SK-N-SH (cell line): Measurements from ENCODE around the gene GPR68.

Experiments used
- EP300 ChIP-seq, 2 experiments: IDR thresholded peaks; 2 replicates each; pipeline versions ENCODE4 v1.4.0 to v1.6.1; 2012; ENCODE audit warnings: borderline replicate concordance in 1 of 2, low read depth in 1 of 2, low read length in 1 of 2
- EZH2phosphoT487 ChIP-seq: fragments of 200-600 bp; sonication (generic); IDR thresholded peaks from 2 replicates; pipeline ENCODE4 v1.6.1; 2017; ENCODE audit warnings: low read depth, mixed run types, mild to moderate bottlenecking, antibody characterized with exemption, moderate library complexity, borderline replicate concordance
- GABPA ChIP-seq: IDR thresholded peaks from 2 replicates; pipeline ENCODE4 v1.4.0; 2012; ENCODE audit warnings: low read depth, mild to moderate bottlenecking
- MAX ChIP-seq: IDR thresholded peaks from 2 replicates; pipeline ENCODE4 v1.4.0; 2012; ENCODE audit warnings: low read depth
- RFX5 ChIP-seq: IDR thresholded peaks from 2 replicates; pipeline ENCODE4 v1.6.1; 2012; ENCODE audit warnings: mild to moderate bottlenecking, improper control_type of control experiment, low read length
- TAF1 ChIP-seq: IDR thresholded peaks from 2 replicates; pipeline ENCODE4 v1.6.1; 2012; ENCODE audit warnings: low read depth, mild to moderate bottlenecking, low read length, moderate library complexity, borderline replicate concordance
- TEAD4 ChIP-seq: IDR thresholded peaks from 2 replicates; pipeline ENCODE4 v1.4.0; 2012; ENCODE audit warnings: mild to moderate bottlenecking, borderline replicate concordance; ENCODE audit not compliant: insufficient read depth

- TF ChIP-seq MAX = no peak
- no peak for TF ChIP-seq TAF1
- TF ChIP-seq GABPA = no peak
- no peak for TF ChIP-seq RFX5
- TF ChIP-seq EZH2phosphoT487 = no peak
- TF ChIP-seq TEAD4 = no peak
- no peak for TF ChIP-seq EP300 (IDR thresholded peaks at IDR 0.05; ENCODE audit: borderline replicate concordance in 1 of 2, low read depth in 1 of 2, low read length in 1 of 2)
Measured at GRCh38 chr14:91292491-91292890, 48.0 kb upstream of the GPR68 start.
